Measurements from ENCODE around the gene MRPL24. TPM values are rescaled to one million over a fixed set of nuclear protein-coding genes. Genes with fewer than 3 reads are reported as not detected.

MRPL24 gene
- polyA plus RNA-seq, 2 of the 4 experiments (the other 2 are of a cell fraction), result 170 to 198 TPM

DNA sequence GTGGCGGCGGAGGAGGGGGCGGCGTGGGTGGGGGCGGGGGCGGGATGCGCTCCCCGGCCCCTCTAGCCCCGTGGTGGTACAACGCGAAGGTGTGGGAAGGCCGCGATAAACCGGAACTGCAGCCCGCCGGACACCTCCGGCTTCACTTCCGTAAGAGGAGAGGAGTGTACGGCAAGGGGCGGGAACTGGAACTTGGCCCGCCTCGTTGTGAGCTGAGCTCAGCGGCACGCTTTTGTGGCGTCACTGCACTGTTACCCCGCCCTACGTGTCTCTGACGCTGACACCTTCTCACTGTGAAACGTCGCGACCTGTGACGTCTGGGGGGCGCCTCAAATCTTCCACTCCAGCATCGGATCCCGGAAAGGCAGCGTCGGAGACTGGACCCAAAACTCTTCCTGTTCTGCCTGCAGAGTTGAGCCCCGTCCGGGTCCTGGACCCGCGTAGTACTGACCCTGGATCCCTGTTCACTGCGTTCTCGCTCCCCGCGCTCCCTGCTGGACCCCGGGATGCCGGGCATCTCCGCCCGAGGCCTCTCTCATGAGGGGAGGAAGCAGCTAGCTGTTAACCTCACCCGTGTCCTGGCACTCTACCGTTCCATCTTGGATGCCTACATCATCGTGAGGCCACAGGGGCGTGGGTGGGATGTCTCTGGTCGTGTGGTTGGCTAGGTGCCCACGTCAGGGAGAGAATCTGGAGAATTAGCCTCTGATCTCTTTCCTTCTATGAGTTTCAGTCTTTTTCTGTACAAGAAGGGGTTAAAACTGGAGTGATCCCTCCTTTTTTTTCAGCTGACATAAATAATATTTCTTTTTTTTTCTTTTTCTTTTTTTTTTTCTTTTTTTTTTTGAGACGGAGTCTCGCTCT is 12.1 kb downstream of the MRPL24 start, which contains the start of gene ISG20L2:
Gene ISG20L2 (minus strand): TSS at position 168 of the 864 bp plus-strand sequence. CDS start 1,114 bp downstream, outside the sequence.
- peak; percentile 94 to 99 for DNase-seq (ENCODE audit: low read depth in 1 of 2, low spot score in 1 of 2)
- no peak for FAIRE-seq
- peak within 1 kb of the TSS; percentile 95 for H3K4me2 ChIP-seq
- WGBS (ENCODE audit: missing lambda C conversion rate), result 5% methylated on average over 50 of the region's 57 CpGs
- peak within 1 kb of the TSS; percentile 93 for H3K27ac ChIP-seq
- H3K9me3 ChIP-seq, result no peaks in the 10 kb centered on the region
- peak within 1 kb of the TSS; percentile 89 for H3K4me3 ChIP-seq
- ChIA-PET CTCF (interaction anchor here (1.1 to 42.3 kb wide), 9 partner anchors 14 to 162 kb away, joined by 3 to 2258 read pairs (median 108); partner anchors contain the start of genes CRABP2, INSRR, MRPL24 and NES), POLR2A (interaction anchor here (0.6 to 4.4 kb wide), 31 partner anchors 8 to 228 kb away, joined by 3 to 90 read pairs (median 6); partner anchors contain the start of genes HDGF, MEF2D, MRPL24 and PRCC)
- peaks cover 35% of the 10 kb centered on the region for H3K4me1 ChIP-seq
- peak; percentile 87 to 89 for ATAC-seq
- TF ChIP-seq TFCP2L1 (CRISPR knock-in tag; IDR thresholded peaks at IDR 0.05) (no peak), KDM5A (IDR thresholded peaks at IDR 0.05) (no peak), MAZ (IDR thresholded peaks at IDR 0.05; ENCODE audit: borderline replicate concordance, low read depth, low read length) (peak; percentile 76; the same call in 1 of the 2 replicates), ZC3H11A (IDR thresholded peaks at IDR 0.05) (no peak), SREBF2 (IDR thresholded peaks at IDR 0.05) (no peak), ZFP36 (IDR thresholded peaks at IDR 0.05; ENCODE audit: borderline replicate concordance, partially characterized antibody) (no peak), HOXA7 (CRISPR knock-in tag; IDR thresholded peaks at IDR 0.05) (no peak), CBX8 (IDR thresholded peaks at IDR 0.05) (no peak), EHMT2 (IDR thresholded peaks at IDR 0.05; ENCODE audit: low read depth) (no peak), MAFK (IDR thresholded peaks at IDR 0.05; ENCODE audit: partially characterized antibody) (peak; percentile 35), HOXB5 (CRISPR knock-in tag; IDR thresholded peaks at IDR 0.05) (no peak), SMC3 (IDR thresholded peaks at IDR 0.05) (peak; percentile 22; the same call in 2 of the 3 replicates), POLR2AphosphoS2 (conservative IDR thresholded peaks at IDR 0.05; ENCODE audit: low read length) (peak; percentile 64; the same call in 1 of the 2 replicates), RAD21 (conservative IDR thresholded peaks at IDR 0.05 in 1 of 2, IDR thresholded peaks at IDR 0.05 in 1 of 2) (no peak), TP53 (CRISPR knock-in tag; IDR thresholded peaks at IDR 0.05) (0 out of 2 replicates have a peak, but pooled peaks have one; percentile 59), FOXS1 (CRISPR knock-in tag; IDR thresholded peaks at IDR 0.05) (no peak), HEYL (CRISPR knock-in tag; IDR thresholded peaks at IDR 0.05) (no peak), ESRRA (IDR thresholded peaks at IDR 0.05; ENCODE audit: borderline replicate concordance, low read length) (peak; percentile 52; the same call in 1 of the 2 replicates), JUN (IDR thresholded peaks at IDR 0.05) (peak; percentile 97 to 98), GATA3 (IDR thresholded peaks at IDR 0.05; ENCODE audit: borderline replicate concordance) (no peak; the same call in 1 of the 2 replicates), CHD2 (IDR thresholded peaks at IDR 0.05; ENCODE audit: low read length, partially characterized antibody) (no peak), RFX5 (IDR thresholded peaks at IDR 0.05) (0 out of 2 replicates have a peak, but pooled peaks have one; percentile 53), RCOR1 (IDR thresholded peaks at IDR 0.05; ENCODE audit: low read depth, low read length) (no peak), MYC (IDR thresholded peaks at IDR 0.05; ENCODE audit: borderline replicate concordance, low read length) (0 out of 2 replicates have a peak, but pooled peaks have one; percentile 66), ZNF302 (CRISPR knock-in tag; IDR thresholded peaks at IDR 0.05) (no peak), ZSCAN20 (CRISPR knock-in tag; IDR thresholded peaks at IDR 0.05) (no peak), JUNB (IDR thresholded peaks at IDR 0.05) (no peak), NR3C1 (IDR thresholded peaks at IDR 0.05) (no peak), FOSL2 (IDR thresholded peaks at IDR 0.05) (no peak), FOSL2 (CRISPR knock-in tag; IDR thresholded peaks at IDR 0.05) (no peak), EHF (CRISPR knock-in tag; IDR thresholded peaks at IDR 0.05) (no peak)
- TF ChIP-seq, protein P1, sequence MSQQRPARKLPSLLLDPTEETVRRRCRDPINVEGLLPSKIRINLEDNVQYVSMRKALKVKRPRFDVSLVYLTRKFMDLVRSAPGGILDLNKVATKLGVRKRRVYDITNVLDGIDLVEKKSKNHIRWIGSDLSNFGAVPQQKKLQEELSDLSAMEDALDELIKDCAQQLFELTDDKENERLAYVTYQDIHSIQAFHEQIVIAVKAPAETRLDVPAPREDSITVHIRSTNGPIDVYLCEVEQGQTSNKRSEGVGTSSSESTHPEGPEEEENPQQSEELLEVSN (IDR thresholded peaks at IDR 0.05; ENCODE audit: borderline replicate concordance, low read depth), result 0 out of 2 replicates have a peak, but pooled peaks have one; percentile 6
- TF ChIP-seq, protein P2, sequence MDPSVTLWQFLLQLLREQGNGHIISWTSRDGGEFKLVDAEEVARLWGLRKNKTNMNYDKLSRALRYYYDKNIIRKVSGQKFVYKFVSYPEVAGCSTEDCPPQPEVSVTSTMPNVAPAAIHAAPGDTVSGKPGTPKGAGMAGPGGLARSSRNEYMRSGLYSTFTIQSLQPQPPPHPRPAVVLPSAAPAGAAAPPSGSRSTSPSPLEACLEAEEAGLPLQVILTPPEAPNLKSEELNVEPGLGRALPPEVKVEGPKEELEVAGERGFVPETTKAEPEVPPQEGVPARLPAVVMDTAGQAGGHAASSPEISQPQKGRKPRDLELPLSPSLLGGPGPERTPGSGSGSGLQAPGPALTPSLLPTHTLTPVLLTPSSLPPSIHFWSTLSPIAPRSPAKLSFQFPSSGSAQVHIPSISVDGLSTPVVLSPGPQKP (IDR thresholded peaks at IDR 0.05; ENCODE audit: low read depth, low read length), result no peak
- TF ChIP-seq, protein P3, sequence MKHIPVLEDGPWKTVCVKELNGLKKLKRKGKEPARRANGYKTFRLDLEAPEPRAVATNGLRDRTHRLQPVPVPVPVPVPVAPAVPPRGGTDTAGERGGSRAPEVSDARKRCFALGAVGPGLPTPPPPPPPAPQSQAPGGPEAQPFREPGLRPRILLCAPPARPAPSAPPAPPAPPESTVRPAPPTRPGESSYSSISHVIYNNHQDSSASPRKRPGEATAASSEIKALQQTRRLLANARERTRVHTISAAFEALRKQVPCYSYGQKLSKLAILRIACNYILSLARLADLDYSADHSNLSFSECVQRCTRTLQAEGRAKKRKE (CRISPR knock-in tag; IDR thresholded peaks at IDR 0.05; ENCODE audit: low read depth), result no peak
- TF ChIP-seq, protein P4, sequence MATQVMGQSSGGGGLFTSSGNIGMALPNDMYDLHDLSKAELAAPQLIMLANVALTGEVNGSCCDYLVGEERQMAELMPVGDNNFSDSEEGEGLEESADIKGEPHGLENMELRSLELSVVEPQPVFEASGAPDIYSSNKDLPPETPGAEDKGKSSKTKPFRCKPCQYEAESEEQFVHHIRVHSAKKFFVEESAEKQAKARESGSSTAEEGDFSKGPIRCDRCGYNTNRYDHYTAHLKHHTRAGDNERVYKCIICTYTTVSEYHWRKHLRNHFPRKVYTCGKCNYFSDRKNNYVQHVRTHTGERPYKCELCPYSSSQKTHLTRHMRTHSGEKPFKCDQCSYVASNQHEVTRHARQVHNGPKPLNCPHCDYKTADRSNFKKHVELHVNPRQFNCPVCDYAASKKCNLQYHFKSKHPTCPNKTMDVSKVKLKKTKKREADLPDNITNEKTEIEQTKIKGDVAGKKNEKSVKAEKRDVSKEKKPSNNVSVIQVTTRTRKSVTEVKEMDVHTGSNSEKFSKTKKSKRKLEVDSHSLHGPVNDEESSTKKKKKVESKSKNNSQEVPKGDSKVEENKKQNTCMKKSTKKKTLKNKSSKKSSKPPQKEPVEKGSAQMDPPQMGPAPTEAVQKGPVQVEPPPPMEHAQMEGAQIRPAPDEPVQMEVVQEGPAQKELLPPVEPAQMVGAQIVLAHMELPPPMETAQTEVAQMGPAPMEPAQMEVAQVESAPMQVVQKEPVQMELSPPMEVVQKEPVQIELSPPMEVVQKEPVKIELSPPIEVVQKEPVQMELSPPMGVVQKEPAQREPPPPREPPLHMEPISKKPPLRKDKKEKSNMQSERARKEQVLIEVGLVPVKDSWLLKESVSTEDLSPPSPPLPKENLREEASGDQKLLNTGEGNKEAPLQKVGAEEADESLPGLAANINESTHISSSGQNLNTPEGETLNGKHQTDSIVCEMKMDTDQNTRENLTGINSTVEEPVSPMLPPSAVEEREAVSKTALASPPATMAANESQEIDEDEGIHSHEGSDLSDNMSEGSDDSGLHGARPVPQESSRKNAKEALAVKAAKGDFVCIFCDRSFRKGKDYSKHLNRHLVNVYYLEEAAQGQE (IDR thresholded peaks at IDR 0.05), result no peak

Measured in A549 (cell line).